Thoracic aorta (tissue), 2 donors: ENCODE data around the gene LDLR. TPM values are rescaled to one million over a fixed set of nuclear protein-coding genes. Genes with fewer than 3 reads are reported as not detected.
"Not testable (repeated sequence)": the region's sequence is repeated elsewhere in the genome, so short reads cannot be mapped to it uniquely, and the experiment has no call there.

ENCODE experiments used
- ATAC-seq: fragments of 150-250 bp; one replicate; pipeline ENCODE4 v1.8.0; 2017; ENCODE audit warnings: low read depth; ENCODE audit not compliant: insufficient number of reproducible peaks, low FRiP score
- DNase-seq: peaks from one replicate; pipeline ENCODE4 v3.0.0-alpha.2; 2020; ENCODE audit warnings: low spot score
- H3K27ac ChIP-seq, 2 donors: fragments of 200-600 bp; sonication (generic); 1 replicate in 1 of 2; 2 replicates in 1 of 2; pipeline ENCODE4 v1.5.1; 2016; ENCODE audit warnings: mild to moderate bottlenecking in 2 of 2, moderate library complexity in 2 of 2
- H3K27me3 ChIP-seq: fragments of 200-600 bp; sonication (generic); replicated peaks from 2 replicates; pipeline ENCODE4 v1.6.0; 2016; ENCODE audit warnings: mild to moderate bottlenecking; ENCODE audit not compliant: insufficient read depth
- H3K36me3 ChIP-seq: fragments of 200-600 bp; sonication (generic); one replicate; pipeline ENCODE4 v1.5.1; 2016
- H3K4me1 ChIP-seq, 2 donors: fragments of 200-600 bp; sonication (generic); 1 replicate in 1 of 2; 2 replicates in 1 of 2; pipeline versions ENCODE4 v1.5.1 to v1.6.0; 2016; ENCODE audit warnings: low read depth in 2 of 2, mild to moderate bottlenecking in 1 of 2; ENCODE audit not compliant: control insufficient read depth in 1 of 2
- H3K4me3 ChIP-seq: fragments of 200-600 bp; sonication (generic); 2 replicates; pipeline ENCODE4 v1.5.1; 2016; ENCODE audit warnings: mild to moderate bottlenecking
- H3K9me3 ChIP-seq: fragments of 200-600 bp; sonication (generic); 2 replicates; pipeline ENCODE4 v1.5.1; 2016
- total RNA-seq, 2 donors: library from RNA; depleted of rRNA; stranded (reverse); fragments of >200 nt; gene quantifications; one replicate each; pipeline versions ENCODE4 v1.1.0 to v1.2.3, GENCODE V29; 2016
- TF ChIP-seq, protein P1 (sequence below): fragments of 200-600 bp; sonication (generic); IDR thresholded peaks from one replicate; pipeline ENCODE4 v1.5.1; 2019; ENCODE audit warnings: antibody characterized with exemption

The LDLR gene
- total RNA-seq, 2 donors from 2014 or later: 39.8 to 108 TPM

GRCh38 chr19:11154683-11155047, 65.4 kb downstream of the LDLR start:
- Histone ChIP-seq H3K27ac (no peak overlapping the region), H3K36me3 (no peaks in the 10 kb centered on the region), H3K27me3 (no peaks in the 10 kb centered on the region), H3K4me1 (peaks cover 41 to 76% of the 10 kb centered on the region in 2 donors), H3K4me3 (no peak overlapping the region), H3K9me3 (no peaks in the 10 kb centered on the region)
- DNase-seq: no peak
- no peak for ATAC-seq
- TF ChIP-seq, protein P1, sequence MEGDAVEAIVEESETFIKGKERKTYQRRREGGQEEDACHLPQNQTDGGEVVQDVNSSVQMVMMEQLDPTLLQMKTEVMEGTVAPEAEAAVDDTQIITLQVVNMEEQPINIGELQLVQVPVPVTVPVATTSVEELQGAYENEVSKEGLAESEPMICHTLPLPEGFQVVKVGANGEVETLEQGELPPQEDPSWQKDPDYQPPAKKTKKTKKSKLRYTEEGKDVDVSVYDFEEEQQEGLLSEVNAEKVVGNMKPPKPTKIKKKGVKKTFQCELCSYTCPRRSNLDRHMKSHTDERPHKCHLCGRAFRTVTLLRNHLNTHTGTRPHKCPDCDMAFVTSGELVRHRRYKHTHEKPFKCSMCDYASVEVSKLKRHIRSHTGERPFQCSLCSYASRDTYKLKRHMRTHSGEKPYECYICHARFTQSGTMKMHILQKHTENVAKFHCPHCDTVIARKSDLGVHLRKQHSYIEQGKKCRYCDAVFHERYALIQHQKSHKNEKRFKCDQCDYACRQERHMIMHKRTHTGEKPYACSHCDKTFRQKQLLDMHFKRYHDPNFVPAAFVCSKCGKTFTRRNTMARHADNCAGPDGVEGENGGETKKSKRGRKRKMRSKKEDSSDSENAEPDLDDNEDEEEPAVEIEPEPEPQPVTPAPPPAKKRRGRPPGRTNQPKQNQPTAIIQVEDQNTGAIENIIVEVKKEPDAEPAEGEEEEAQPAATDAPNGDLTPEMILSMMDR: no peak

- Histone ChIP-seq H3K4me1 (peaks cover 50 to 81% of the 10 kb centered on the region in 2 donors), H3K27ac (peak within 1 kb of the TSS; percentile 57 to 93)
- DNase-seq: peak; percentile 60
Measured at GRCh38 chr19:11155373-11156120, 66.3 kb downstream of the LDLR start, which contains the start of gene SPC24. Gene SPC24, minus strand, starts transcription at chr19:11155782. Its CDS starts 6 bp downstream, at chr19:11155776.

GRCh38 chr19:11159598-11160439, 70.6 kb downstream of the LDLR start:
- peak overlapping the region; percentile 43 to 93 for H3K27ac ChIP-seq
- no peak for DNase-seq
- TF ChIP-seq, protein P1: no peak
- H3K4me1 ChIP-seq: peaks cover 42 to 80% of the 10 kb centered on the region in 2 donors
- H3K9me3 ChIP-seq: no peaks in the 10 kb centered on the region
- H3K36me3 ChIP-seq: no peaks in the 10 kb centered on the region
- no peak for ATAC-seq
- no peaks in the 10 kb centered on the region for H3K27me3 ChIP-seq
- H3K4me3 ChIP-seq: no peak overlapping the region

More at GRCh38 chr19:11155373-11156120, 66.3 kb downstream of the LDLR start, which contains the start of gene SPC24:
- TF ChIP-seq, protein P1: no peak
- no peaks in the 10 kb centered on the region for H3K9me3 ChIP-seq
- H3K4me3 ChIP-seq: peak within 1 kb of the TSS; percentile 74
- no peaks in the 10 kb centered on the region for H3K36me3 ChIP-seq
- H3K27me3 ChIP-seq: no peaks in the 10 kb centered on the region
- peak; percentile 75 for ATAC-seq

DNA sequence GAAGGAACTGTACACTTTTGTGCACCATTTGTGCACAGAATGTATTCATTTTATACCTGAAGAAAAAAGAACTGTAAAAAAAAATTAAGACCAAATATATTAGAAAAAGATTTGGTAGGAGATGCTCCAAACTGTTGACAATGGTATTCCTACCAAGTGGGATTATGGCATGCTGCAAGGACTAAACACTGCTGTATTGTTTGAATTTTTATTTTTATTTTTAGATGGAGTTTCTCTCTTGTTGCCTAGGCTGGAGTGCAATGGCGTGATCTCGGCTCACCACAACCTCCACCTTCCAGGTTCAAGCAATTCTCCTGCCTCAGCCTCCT, 71.1 kb downstream of the LDLR start:
- ATAC-seq, H3K36me3 ChIP-seq, H3K27me3 ChIP-seq, DNase-seq, H3K4me3 ChIP-seq, H3K9me3 ChIP-seq: not testable (repeated sequence)
- Histone ChIP-seq H3K27ac (peak overlapping the region in 1 of 2 donors; percentile 93), H3K4me1 (peaks cover 40 to 77% of the 10 kb centered on the region in 2 donors)

DNA sequence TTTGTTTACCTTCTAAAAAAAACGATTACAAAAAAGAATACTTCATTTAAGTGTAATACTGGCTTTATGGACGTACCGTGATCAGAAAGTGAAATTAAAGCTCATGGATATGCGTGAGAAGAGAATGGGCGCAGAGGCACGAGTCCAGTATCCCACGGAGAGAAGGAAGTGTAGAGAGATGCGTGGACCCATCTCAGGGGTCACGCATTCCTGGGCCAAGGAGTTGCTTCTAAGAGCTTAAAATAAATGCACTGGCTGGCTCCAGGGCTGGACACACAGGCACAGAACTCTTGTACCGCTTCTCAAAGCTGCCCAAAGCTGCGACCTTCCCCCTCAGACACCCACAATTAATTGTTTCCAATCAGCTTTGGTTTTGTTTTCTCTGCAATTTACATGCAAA, 75.0 kb downstream of the LDLR start:
- DNase-seq (no peak), ATAC-seq (no peak)

More for the DNA sequence above, 75.0 kb downstream of the LDLR start:
- Histone ChIP-seq H3K4me3 (peak overlapping the region; percentile 67), H3K4me1 (peaks cover 50 to 80% of the 10 kb centered on the region in 2 donors), H3K36me3 (peaks cover 11% of the 10 kb centered on the region), H3K27ac (peak overlapping the region; percentile 90 to 93), H3K27me3 (no peaks in the 10 kb centered on the region), H3K9me3 (no peaks in the 10 kb centered on the region)
- TF ChIP-seq, protein P1: no peak
